NB4 (cell line): ENCODE measurements around the gene NEU4.

ENCODE experiments used
- MYC ChIP-seq: IDR thresholded peaks from 2 replicates; pipeline ENCODE4 v1.6.1; 2011; ENCODE audit warnings: low read depth, low read length
- POLR2A ChIP-seq: IDR thresholded peaks from 2 replicates; pipeline ENCODE4 v1.6.1; 2011; ENCODE audit warnings: mild to moderate bottlenecking; ENCODE audit not compliant: insufficient read length; ENCODE audit errors: extremely low read depth
- TF ChIP-seq, protein P1 (sequence below): IDR thresholded peaks from one replicate; pipeline ENCODE4 v1.5.1; 2012; ENCODE audit warnings: low read depth, low read length

DNA sequence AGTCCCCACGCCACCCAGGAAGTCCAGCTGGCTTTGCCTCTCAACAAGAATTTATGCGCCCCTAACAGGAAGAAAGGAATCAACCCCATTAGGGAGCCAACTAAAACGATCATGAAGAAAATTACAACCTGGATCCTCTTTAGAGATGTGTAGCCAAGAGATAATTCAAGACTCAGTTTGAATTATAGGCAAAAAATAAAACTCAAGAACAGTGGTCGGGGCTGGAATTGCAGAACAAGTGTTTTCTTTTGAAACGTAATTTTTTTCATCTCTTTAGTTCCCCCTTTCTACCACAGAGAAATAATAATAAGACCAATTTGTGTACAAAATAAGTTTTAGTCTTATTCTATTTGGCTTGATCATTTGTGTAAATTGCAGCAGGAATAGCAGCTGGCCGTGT, 27.3 kb downstream of the NEU4 start:
- TF ChIP-seq, protein P1, sequence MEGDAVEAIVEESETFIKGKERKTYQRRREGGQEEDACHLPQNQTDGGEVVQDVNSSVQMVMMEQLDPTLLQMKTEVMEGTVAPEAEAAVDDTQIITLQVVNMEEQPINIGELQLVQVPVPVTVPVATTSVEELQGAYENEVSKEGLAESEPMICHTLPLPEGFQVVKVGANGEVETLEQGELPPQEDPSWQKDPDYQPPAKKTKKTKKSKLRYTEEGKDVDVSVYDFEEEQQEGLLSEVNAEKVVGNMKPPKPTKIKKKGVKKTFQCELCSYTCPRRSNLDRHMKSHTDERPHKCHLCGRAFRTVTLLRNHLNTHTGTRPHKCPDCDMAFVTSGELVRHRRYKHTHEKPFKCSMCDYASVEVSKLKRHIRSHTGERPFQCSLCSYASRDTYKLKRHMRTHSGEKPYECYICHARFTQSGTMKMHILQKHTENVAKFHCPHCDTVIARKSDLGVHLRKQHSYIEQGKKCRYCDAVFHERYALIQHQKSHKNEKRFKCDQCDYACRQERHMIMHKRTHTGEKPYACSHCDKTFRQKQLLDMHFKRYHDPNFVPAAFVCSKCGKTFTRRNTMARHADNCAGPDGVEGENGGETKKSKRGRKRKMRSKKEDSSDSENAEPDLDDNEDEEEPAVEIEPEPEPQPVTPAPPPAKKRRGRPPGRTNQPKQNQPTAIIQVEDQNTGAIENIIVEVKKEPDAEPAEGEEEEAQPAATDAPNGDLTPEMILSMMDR, result no peak
- TF ChIP-seq POLR2A, result no peak
- TF ChIP-seq MYC, result no peak
